HG02840 (cell line): ENCODE data around the gene TNS1.

Experiments
- ATAC-seq: cut with Tn5 transposase; IDR thresholded peaks from one replicate; pipeline ENCODE4 v1.9.1; 2021; ENCODE audit warnings: mild to moderate bottlenecking, moderate library complexity, moderate number of reproducible peaks; ENCODE audit not compliant: unreplicated experiment, low FRiP score

The TNS1 gene

DNA sequence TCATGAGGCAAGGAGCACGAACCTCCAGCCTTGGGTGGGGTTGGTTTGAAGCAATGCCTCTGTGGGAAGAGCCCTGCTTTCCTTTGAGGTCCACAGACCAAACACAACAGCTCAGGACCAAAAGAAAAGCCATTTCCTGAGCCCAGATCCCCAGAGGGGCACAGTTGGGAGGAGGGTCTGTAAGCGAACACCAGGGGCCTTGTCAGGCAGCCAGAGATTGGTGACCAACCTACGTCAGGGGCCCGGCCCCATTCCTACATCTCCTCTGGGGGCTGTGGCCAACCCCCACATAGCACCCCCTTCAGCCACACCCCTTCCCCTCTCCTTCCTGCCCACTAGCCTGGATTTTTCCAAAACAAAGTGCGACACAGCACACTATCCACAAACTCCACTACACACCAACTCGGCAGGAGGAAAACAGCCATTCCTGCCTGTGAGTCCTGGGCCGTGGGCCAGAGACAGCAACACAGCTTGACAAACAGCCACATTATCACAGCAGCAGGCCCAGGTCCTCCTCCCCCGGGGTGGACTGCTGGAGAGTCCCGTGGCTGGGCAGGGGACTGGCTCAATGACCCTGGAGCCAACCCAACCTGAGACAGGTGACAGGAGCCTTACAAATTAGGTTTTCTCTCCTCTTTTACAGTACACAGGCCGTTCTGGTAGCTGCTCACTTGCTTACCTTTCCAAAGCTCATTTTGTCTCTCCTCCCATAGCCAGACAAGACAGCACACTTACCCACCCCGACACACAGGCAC lies 98.8 kb downstream of the TNS1 start:
- ATAC-seq = no peak

DNA sequence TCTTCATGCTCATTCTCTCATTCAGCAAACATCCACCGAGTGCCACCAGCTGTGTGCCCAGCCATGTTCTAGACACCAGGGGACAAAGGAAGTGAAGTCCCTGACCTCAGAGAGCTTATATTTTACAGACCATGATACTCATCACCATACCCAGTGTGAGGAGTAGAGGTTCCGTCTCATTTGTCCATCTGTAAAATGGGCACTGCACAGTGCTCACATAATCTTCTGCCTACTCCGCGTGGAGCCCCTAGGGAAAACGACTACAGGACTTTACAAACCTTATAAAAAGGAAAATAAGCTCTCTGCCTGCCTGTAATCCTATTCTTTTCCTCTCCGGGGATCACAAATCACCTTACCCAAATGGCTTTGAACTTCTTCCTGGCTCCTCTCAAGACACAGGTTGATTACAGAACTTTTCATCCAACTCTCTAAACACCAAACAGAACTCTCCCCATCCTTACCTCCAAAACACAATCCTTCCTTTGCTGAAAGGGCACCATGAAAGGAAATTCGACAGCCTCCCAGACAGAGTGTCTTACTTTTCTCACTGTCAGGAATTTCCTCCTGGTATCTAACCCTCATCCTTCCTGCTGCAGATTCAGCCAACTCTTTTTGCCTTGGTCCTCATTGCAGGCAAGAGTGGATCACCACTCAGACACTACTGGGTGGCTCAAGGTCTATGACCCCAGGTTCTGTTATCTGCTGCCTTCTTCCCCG lies 99.5 kb downstream of the TNS1 start:
- no peak for ATAC-seq

DNA sequence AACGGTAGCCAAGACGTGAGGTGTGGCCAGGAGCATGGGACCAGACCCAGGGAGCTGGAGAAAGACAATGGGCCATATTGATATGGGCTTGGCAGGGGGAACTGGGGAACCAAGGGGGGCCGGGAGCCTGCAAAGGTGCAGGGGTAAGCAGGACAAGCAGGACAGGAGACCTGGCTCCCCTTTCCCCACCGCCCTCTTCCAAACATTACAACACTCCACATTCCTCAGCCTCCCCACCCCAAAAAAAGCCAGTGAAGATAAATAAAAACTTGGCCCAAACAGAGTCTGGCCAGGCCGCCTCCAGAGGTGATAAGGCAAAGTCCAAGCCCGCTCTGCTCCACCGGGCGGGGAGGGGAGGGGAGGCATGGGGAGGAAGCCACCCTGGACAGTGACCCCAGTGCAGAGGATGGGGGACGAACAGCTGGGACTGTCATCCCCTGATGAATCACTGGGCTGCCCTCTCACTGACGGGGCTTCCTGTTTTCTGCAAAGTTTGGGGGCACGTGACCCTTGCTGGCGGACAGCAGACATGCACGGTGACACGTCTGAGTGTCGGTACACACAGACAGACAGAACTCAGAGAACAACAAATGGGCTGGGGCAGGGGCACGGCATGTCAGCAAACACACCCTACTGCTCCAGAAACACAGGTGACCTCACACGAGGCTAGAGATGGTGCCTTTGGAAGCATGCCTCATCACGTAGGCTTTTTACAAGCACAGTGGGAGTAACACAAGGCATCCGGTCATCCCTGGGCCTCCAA lies 100.2 kb downstream of the TNS1 start:
- ATAC-seq = no peak

DNA sequence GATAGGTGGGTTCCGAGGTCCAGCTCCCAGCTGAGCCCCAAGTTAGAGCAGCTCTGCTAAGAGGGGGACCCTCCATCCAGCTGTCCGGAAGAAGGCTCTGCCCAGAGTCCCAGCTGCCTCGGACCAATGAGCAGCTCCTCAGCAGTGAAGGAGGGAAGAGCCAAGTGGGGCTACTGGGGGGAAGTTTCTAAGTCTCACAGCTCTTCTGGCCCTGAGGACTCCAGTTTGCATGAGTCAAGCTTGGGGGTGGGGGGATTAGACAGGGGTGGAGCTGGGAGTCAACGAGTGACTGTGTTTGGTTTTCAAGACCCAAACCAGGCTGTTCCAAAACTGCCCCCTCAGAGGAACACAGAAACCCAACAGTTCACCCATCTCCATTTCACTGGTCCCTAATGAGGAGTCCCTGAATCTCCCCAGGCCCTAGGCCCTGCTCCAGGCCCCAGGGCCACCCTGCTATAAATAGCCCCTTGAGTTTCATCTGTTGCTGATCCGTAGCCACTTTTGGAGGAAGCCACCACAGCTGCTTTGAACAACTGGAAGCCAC lies 100.9 kb downstream of the TNS1 start:
- ATAC-seq = no peak

DNA sequence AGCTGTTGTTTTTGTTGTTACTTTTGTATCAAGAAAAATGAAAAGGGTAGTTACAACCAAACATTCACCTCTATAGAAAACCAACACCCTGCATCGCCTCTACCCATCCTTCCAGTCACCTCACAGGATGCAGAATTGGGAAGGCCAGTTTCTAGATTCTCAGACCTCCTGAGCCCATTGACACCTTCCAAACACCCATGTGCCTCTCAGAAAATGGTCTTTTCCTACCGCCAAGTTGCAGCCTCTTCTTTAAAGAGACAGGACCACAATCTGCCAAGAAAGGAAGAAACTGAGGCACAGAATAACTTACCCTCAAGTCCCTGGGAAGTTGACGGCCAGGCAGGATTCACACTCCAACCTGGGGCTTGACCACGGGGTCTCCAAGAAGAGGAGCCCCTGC lies 101.4 kb downstream of the TNS1 start:
- ATAC-seq = no peak

DNA sequence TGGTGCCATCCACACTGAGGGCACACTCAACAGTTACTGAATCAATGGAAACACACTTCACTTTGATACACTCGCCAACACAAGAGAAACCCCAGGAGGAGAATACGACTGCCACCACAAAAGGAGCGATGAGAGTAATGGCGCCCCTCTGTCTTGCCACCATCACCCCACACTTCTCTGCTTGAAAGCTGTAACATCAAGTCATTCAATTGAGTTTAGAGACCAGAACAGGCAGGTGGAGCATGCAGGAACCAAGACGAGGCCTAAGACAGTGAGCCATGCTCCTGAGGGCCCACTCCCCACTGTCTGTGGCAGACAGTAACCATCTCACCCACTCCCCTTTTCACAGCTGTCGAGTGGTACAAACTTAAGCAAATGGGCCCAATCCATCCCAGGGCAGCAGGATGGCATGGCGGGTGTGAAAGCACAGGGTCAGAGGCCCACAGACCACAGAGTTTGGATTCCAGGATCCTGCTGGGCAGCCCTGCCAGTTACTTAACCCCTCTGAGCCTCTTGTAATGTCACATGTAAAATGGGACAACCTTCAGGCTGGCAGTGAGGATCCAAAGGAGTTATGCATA lies 101.9 kb downstream of the TNS1 start:
- ATAC-seq = no peak

DNA sequence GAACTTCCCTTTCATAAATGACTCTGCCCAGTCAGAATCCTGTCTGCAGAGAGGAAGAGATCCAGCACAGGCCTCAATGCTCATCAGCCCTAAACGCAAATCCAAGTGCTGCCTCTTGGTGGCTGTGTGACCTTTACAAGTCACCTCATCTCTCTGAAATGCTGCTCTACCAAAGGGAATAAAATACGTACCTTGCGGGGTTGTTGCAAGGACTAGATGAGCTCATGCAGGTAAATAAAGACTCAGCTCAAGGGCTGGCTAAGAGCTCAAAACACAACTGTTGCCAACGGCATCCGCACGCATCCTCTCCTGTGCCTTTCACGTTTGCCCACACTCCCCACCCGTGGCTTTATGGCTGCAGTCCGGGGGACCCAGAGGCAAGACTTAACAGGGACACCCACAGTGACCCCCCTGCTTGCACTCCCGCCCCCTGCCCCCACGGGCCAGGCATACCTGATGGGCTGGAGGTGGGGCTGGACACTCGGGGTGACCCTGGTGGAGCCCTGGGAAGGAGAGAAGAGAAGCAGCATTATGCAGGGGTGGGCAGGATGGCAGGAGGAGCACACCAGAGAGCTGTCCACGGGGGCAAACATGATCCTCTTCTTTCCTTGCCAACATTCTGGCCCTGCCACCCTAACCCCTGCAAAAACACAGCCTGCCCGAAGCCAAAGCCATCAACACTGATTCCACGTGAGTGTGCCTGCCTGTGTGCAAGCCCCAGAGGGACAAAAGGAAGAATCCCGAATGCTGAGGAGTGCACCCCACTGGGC lies 102.6 kb downstream of the TNS1 start:
- no peak for ATAC-seq

DNA sequence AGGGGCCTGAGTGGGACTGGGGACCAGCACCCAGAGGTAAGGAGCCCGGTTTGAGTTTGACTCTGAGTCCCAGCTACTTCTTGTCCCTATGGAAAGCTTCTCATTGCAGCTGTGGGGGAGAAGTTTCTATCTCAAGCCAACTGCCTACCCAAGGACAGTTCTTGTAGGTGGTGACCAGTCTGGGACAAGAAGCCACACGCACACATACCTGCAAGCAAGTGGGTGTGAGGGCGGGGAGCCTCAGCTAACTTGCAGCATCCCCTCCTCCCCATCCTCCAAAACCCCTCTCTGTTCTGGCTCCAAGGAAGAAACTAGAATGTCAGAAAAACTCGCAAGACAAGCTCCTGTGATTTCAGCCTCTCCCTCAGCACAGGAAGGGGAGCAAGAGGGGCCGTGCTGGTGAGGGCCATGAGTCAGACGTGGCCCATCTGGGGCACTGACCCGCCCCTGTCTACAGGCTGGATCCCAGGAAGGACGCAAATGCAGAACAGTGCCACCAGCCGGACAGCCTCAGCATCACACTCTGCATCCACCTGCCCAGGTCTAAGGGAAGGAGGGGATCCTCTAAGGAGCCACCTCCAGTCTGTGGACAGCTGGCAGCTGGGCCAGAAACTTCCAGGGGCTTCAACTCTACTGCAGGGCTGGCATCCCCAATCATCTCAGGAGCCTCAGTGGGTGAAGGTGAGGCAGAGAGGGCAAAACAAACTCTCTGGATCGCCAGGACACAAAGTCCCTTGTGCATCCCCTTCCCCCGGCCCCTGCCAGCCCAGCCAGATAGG lies 103.4 kb downstream of the TNS1 start:
- ATAC-seq = no peak

DNA sequence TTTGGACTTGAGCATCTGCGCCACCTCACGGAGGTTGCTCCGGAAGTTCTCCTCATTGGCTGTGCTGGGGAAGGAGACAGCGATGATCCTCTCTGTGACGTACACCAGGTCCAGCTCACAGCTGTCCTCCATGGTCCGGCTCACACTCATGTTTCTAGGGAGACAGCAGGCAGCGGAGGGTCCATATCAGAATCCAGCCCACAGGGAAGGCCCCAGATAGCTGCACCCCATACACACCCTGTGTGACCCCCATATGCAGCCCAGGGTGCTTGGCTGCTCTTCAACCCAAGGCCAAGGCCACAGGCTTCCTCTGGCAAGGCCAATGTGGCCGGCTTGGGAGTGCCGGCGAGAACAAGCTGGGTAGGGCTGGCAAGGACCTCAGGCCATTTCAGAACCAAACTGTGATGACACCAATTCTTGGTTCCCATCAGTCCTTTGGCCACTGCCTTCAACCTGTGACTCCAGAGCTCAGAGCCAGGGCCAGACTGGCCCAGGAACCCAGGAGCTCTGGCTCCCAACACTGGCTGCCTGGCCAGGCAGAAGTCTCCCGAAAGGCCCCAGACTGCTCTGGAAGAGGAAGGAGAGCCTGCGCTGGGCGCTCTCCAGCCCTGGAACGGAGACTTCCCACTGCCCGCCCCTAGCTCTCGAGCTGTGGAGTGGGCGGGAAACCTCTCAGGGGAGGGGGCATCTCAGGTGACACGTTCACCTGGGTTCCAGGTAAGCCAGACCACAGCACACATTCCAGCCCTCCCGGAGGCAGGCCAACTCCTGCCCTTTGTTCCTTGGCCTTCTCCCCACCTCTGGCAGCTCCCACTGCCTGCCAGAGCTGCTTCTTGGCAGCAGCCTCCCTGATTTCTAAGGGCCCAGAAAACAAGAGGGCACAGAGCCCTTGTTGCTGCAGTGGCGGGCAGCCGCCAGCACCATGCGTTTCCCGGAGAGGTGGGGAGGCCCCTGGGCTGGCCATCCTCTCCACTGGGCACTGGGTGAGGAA lies 104.7 kb downstream of the TNS1 start:
- no peak for ATAC-seq

DNA sequence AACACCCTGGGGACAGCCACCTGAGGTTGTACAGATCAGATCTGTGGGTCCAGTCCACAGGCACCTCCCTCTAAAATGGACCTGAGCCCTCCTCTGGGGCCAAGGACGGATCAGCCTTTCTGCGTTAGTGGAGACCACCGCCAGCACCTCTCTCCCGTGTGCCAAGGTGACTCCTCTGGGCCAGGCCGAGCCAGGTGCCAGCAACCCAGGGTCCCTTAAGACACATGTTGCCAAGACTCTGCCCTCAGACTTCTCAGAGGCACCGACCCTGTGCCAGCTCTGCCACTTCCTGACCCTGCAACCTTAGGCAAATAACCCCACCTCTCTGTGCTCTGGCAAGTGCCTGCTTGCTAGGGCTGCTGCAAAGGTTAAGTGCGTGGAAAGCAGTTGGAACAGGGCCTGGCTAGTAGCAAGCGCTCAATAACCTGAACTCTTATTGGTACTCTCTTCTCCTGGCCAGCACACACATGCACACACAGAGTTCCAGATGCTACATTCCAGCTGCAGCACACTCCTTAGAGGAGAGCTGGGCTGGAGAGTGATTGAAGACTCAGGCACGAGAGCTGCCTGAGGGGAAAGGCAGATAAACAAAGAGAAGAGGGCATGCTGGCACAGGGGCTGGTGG lies 105.6 kb downstream of the TNS1 start:
- no peak for ATAC-seq

DNA sequence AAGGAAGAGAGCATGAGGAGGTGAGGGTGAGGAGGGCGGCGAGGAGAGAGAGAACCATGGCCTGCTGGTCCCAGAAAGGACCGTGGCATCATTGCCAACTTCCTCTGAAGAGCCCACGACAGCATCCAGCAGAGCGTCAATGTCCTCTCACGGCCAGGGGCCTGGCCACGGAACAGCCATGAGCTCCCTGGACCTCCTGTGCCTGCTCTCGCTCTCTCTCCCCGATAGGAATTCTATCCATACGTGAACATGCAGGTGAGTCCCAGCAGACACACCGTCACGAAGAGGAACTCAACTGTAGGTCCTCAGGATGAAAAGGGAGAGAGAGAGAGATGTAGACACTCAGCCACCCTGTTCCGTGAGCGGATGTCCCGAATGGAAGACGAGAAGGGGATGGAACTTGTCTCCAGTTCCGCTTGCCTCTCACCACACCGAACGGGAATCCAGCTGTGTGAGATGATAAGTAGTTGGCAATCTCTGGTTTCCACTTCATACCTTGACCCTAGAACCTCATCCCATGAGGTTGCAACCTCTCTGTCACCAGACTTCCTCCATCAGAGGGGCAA lies 107.6 kb downstream of the TNS1 start:
- ATAC-seq = no peak

DNA sequence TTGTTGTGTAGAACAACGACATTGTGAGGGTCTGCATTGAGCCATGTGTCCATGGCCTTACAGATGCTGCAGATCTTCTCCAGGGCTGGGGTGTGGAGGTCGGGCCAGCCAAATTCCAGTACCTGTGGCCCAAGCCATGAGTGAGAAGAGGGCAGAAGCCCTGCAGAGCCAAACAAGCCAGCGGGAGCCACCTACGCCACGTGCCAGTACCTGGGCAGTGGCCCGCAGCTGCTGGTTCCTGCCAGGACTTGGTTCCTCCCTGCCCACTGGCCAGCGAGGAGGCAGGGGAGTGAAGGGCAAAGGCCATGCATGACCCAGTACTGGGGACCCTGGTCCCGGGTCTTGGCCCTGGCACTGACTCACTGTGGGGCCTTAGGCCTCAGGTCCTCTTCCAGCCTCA lies 109.4 kb downstream of the TNS1 start:
- ATAC-seq = no peak

DNA sequence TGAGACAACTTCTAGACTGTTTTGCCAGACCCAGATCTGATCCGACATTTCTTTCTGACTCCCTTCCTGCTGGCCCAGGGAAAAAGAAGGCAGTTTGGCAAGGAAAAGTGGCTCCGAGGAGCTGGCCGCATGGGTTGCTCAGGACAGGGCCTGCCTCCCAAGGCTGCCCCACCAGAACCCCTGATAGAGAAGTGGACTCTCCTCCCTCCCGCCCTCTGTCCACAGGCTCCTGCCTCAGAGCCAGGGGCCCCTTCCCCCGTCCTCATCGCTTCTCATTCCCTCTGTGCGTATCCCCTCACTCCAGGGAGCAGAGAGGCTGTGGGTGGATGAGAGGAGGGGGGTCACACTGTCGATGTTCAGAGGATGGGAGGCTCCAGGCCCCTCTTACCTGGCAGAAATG lies 110.2 kb downstream of the TNS1 start:
- no peak for ATAC-seq

DNA sequence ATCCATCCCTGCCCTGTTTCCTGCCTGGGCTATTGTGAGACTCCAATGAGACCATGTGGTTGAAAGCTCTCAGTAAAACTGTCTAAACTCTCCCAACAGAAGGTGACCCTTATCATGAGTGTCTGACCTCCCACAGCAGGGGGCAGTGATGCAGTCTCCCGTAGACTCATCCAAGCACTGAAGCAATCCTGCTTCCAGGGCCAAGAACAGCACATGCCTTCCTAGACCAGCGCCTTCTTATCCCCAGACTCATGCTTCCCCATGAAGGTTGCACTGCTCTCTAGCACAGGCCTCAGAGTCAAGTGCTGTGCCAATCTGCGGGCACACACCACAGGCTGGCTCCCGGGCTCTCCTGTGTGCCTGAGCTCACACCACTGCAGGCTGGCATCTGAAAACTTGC lies 112.3 kb downstream of the TNS1 start:
- no peak for ATAC-seq

DNA sequence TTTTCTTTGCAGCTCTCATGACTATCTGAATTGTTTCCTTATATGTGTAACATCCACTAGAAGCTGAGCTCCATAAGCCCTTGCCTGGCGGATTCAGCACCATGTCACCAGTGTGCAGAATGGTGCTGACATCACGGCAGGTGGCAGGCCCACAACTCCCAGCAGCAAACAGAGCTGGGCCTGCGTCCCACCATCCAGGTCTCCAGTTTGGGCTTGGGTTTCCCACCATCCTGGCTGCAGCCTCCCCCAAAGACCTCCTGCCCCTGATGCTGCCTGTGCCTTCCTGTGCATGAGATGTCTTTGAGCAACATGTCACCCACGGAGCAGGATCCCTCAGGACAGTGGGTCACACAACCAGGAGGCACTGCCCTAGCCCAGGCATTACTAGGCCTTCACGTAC lies 113.1 kb downstream of the TNS1 start:
- no peak for ATAC-seq

DNA sequence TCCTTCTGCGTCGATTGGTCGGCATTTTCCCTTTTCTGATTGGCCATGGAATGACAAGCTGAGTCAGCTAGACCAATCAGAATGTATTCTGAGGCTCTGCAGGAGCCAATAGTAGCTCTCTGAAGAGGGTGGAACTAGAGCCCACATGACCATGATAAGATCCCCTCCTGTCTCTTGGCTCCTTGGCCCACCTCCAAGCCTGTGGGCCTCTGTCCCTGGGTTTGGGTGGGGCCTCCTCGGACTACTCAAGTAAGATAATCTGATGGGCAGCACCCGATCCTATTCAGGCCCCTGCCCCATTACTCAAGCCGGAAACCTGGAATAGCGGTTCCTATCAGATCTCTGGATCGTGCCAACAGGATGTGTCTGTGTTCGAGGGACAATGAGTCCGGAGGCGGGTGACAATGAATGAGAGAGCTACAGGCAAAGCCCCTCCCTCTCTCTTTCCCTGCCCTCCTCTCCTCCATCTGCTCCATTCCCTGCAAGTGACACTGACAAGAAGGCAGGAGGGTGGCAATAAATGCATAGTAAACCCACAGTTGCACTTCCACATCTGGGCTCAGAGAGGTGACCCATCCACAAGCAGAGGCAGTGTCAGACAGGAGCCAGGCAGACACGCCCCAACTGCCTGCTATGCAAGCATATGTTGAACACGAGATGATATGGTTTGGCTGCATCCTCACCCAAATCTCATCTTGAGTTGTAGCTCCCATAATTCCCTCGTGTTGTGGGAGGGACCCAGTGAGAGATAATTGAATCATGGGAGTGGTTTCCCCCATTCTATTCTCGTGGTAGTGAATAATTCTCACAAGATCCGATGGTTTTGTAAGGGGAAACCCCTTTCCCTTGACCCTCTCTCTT lies 114.7 kb downstream of the TNS1 start:
- no peak for ATAC-seq
